Smooth muscle cell (in vitro differentiated cells): ENCODE results near the gene RARB. TPM values are rescaled to one million over a fixed set of nuclear protein-coding genes. Genes with fewer than 3 reads are reported as not detected.

Experiments
- DNase-seq: peaks from one replicate; lab custom pipeline; 2025; ENCODE audit not compliant: unreplicated experiment; lab: John Stamatoyannopoulos, UW
- H2AFZ ChIP-seq: fragments of 200-600 bp; sonication (generic); 2 replicates; pipeline ENCODE4 v1.6.0; 2016; ENCODE audit warnings: antibody characterized with exemption, low read depth, mild to moderate bottlenecking
- H3F3A ChIP-seq: fragments of 200-600 bp; sonication (generic); 2 replicates; pipeline ENCODE4 v1.6.0; 2017; ENCODE audit warnings: antibody characterized with exemption, low read depth
- H3K27ac ChIP-seq: fragments of 200-600 bp; sonication (generic); 2 replicates; pipeline ENCODE4 v1.5.1; 2016; ENCODE audit warnings: low read depth, mild to moderate bottlenecking
- H3K27me3 ChIP-seq: fragments of 200-600 bp; sonication (generic); 2 replicates; pipeline ENCODE4 v1.6.1; 2016; ENCODE audit warnings: low read depth, mild to moderate bottlenecking
- H3K36me3 ChIP-seq: fragments of 200-600 bp; sonication (generic); 2 replicates; pipeline ENCODE4 v1.5.1; 2016; ENCODE audit warnings: low read depth
- H3K4me1 ChIP-seq: fragments of 200-600 bp; sonication (generic); 2 replicates; pipeline ENCODE4 v1.5.1; 2016; ENCODE audit warnings: low read depth
- H3K4me2 ChIP-seq: fragments of 200-600 bp; sonication (generic); 2 replicates; pipeline ENCODE4 v1.6.0; 2016; ENCODE audit warnings: mild to moderate bottlenecking
- H3K4me3 ChIP-seq: fragments of 200-600 bp; sonication (generic); 2 replicates; pipeline ENCODE4 v1.5.1; 2016; ENCODE audit warnings: mild to moderate bottlenecking
- H3K79me2 ChIP-seq: fragments of 200-600 bp; sonication (generic); 2 replicates; pipeline ENCODE4 v1.6.0; 2016; ENCODE audit warnings: low read depth, mild to moderate bottlenecking
- H3K9ac ChIP-seq: fragments of 200-600 bp; sonication (generic); 2 replicates; pipeline ENCODE4 v1.6.0; 2016; ENCODE audit warnings: low read depth
- H3K9me3 ChIP-seq: fragments of 200-600 bp; sonication (generic); replicated peaks from 2 replicates; pipeline ENCODE4 v1.5.1; 2016; ENCODE audit warnings: low read depth
- H4K20me1 ChIP-seq: fragments of 200-600 bp; sonication (generic); 2 replicates; pipeline ENCODE4 v1.6.0; 2016; ENCODE audit warnings: low read depth
- CTCF ChIP-seq: fragments of 200-600 bp; sonication (generic); IDR thresholded peaks from 2 replicates; pipeline ENCODE4 v1.5.1; 2017; ENCODE audit warnings: borderline replicate concordance, mild to moderate bottlenecking, antibody characterized with exemption; ENCODE audit not compliant: insufficient read depth, poor library complexity, severe bottlenecking
- WGBS: methylation state at CpG from one replicate; pipeline ENCODE4 v1.1.7; 2016; ENCODE audit warnings: low lambda C conversion rate; 5-methylcytosine and 5-hydroxymethylcytosine counted together
- polyA plus RNA-seq: library from polyadenylated mRNA; unstranded; fragments of >200 nt; fragmentation: Nextera tagmentation; extraction: Ambion mirVana; gene quantifications from 2 replicates; pipeline ENCODE4 v1.2.1, GENCODE V29; 2016
- total RNA-seq: library from RNA; depleted of rRNA; stranded (reverse); fragments of >200 nt; gene quantifications from 2 replicates; pipeline ENCODE4 v1.2.3, GENCODE V29; 2014

The RARB gene
- total and polyA plus RNA-seq, 2 experiments from 2014 or later, result 88.1 to 106 TPM

GRCh38 chr3:25510797-25511196 is 82.7 kb downstream of the RARB start:
- Histone ChIP-seq H3K9ac (no peak overlapping the region), H3F3A (no peaks in the 10 kb centered on the region), H3K27me3 (no peaks in the 10 kb centered on the region), H3K9me3 (no peaks in the 10 kb centered on the region), H3K36me3 (peaks cover 4% of the 10 kb centered on the region), H3K4me1 (peaks cover 7% of the 10 kb centered on the region), H3K79me2 (peaks cover 80% of the 10 kb centered on the region), H3K4me2 (no peak overlapping the region), H3K4me3 (no peak overlapping the region), H3K27ac (no peak overlapping the region), H2AFZ (no peak overlapping the region), H4K20me1 (peaks cover 6% of the 10 kb centered on the region)
- WGBS, result 93% methylated on average over 2 of the region's 2 CpGs
- DNase-seq, result no peak
- TF ChIP-seq CTCF, result no peak

GRCh38 chr3:25511972-25512721 is 84.1 kb downstream of the RARB start:
- Histone ChIP-seq H3K36me3 (peaks cover 4% of the 10 kb centered on the region), H3K9me3 (no peaks in the 10 kb centered on the region), H3K4me1 (peaks cover 7% of the 10 kb centered on the region), H2AFZ (no peak overlapping the region), H3K27me3 (no peaks in the 10 kb centered on the region), H3K79me2 (peaks cover 82% of the 10 kb centered on the region), H3F3A (no peaks in the 10 kb centered on the region), H4K20me1 (peaks cover 6% of the 10 kb centered on the region), H3K9ac (no peak overlapping the region), H3K27ac (no peak overlapping the region), H3K4me3 (no peak overlapping the region), H3K4me2 (no peak overlapping the region)
- no peak for DNase-seq
- 97% methylated on average over 10 of the region's 10 CpGs for WGBS
- TF ChIP-seq CTCF, result no peak

- 90% methylated on average over 3 of the region's 3 CpGs for WGBS
Measured at GRCh38 chr3:25513642-25514266, 85.7 kb downstream of the RARB start.

More at GRCh38 chr3:25513642-25514266, 85.7 kb downstream of the RARB start:
- Histone ChIP-seq H3K27me3 (no peaks in the 10 kb centered on the region), H3K27ac (no peak overlapping the region), H3K4me1 (no peaks in the 10 kb centered on the region), H3K36me3 (peaks cover 4% of the 10 kb centered on the region), H2AFZ (no peak overlapping the region), H3K4me3 (no peak overlapping the region), H3F3A (no peaks in the 10 kb centered on the region), H3K9me3 (no peaks in the 10 kb centered on the region), H3K9ac (no peak overlapping the region), H4K20me1 (peaks cover 11% of the 10 kb centered on the region), H3K79me2 (peaks cover 85% of the 10 kb centered on the region), H3K4me2 (no peak overlapping the region)
- no peak for DNase-seq
- TF ChIP-seq CTCF, result no peak
